NCI-H1694 treated with DMSO at 0.1 percent for 48 hours (cell line): ENCODE measurements around the gene CLIP2.
"Not testable (repeated sequence)": the region's sequence is repeated elsewhere in the genome, so short reads cannot be mapped to it uniquely, and the experiment has no call there.

ENCODE experiments used
- DNase-seq: peaks from one replicate; lab custom pipeline; 2025; lab: John Stamatoyannopoulos, UW

Gene CLIP2

GRCh38 chr7:74371381-74372341, 82.5 kb downstream of the CLIP2 start:
- no peak for DNase-seq

- DNase-seq, result no peak
These were observed 83.4 kb downstream of the CLIP2 start for GRCh38 chr7:74372511-74373111.

GRCh38 chr7:74373536-74373935, 84.3 kb downstream of the CLIP2 start:
- DNase-seq, result no peak

GRCh38 chr7:74375726-74376220, 86.6 kb downstream of the CLIP2 start:
- DNase-seq, result no peak

GRCh38 chr7:74376256-74377036, 87.2 kb downstream of the CLIP2 start:
- DNase-seq, result no peak

GRCh38 chr7:74379938-74380337, 90.7 kb downstream of the CLIP2 start:
- DNase-seq, result peak; percentile 79

- peak; percentile 23 for DNase-seq
These were observed 91.5 kb downstream of the CLIP2 start for GRCh38 chr7:74380720-74381119.

GRCh38 chr7:74384086-74384485, 94.9 kb downstream of the CLIP2 start:
- DNase-seq, result not testable (repeated sequence)

- DNase-seq, result not testable (repeated sequence)
These were observed 95.6 kb downstream of the CLIP2 start for GRCh38 chr7:74384854-74385253.

- no peak for DNase-seq
These were observed 98.4 kb downstream of the CLIP2 start for GRCh38 chr7:74387606-74388005.

- DNase-seq, result no peak
These were observed 99.7 kb downstream of the CLIP2 start for GRCh38 chr7:74388880-74389415.

- not testable (repeated sequence) for DNase-seq
These were observed 104.5 kb downstream of the CLIP2 start for GRCh38 chr7:74393722-74394121.

- DNase-seq, result not testable (repeated sequence)
These were observed 105.4 kb downstream of the CLIP2 start for GRCh38 chr7:74394601-74395000.

- no peak for DNase-seq
These were observed 106.6 kb downstream of the CLIP2 start for GRCh38 chr7:74395745-74396311.

- no peak for DNase-seq
These were observed 107.8 kb downstream of the CLIP2 start for GRCh38 chr7:74396993-74397392.

- DNase-seq, result no peak
These were observed 109.2 kb downstream of the CLIP2 start for GRCh38 chr7:74398426-74398825.

GRCh38 chr7:74399006-74399405, 109.8 kb downstream of the CLIP2 start:
- no peak for DNase-seq

- DNase-seq, result no peak
These were observed 111.4 kb downstream of the CLIP2 start for GRCh38 chr7:74400420-74401136.

- DNase-seq, result peak; percentile 16
These were observed 112.1 kb downstream of the CLIP2 start for GRCh38 chr7:74401137-74401859.

GRCh38 chr7:74402668-74403067, 113.5 kb downstream of the CLIP2 start:
- not testable (repeated sequence) for DNase-seq
